ENCODE data around the gene RUNX1.
A peak's percentile ranks its signal among the peaks of the same experiment; 100 is the strongest.

The RUNX1 gene

GRCh38 chr21:34765619-34766018 is 283.5 kb downstream of the RUNX1 start:
- DNase-seq, result no peak

- DNase-seq, result no peak
Measured at GRCh38 chr21:34764715-34765284, 284.3 kb downstream of the RUNX1 start.

- DNase-seq, result no peak
Measured at GRCh38 chr21:34762786-34763185, 286.3 kb downstream of the RUNX1 start.

- no peak for DNase-seq
Measured at GRCh38 chr21:34761758-34762330, 287.3 kb downstream of the RUNX1 start.

- no peak for DNase-seq
Measured at GRCh38 chr21:34754690-34755647, 294.1 kb downstream of the RUNX1 start.

GRCh38 chr21:34748862-34749261 is 300.2 kb downstream of the RUNX1 start:
- DNase-seq, result no peak

GRCh38 chr21:34745557-34746255 is 303.4 kb downstream of the RUNX1 start:
- peak; percentile 83 for DNase-seq

GRCh38 chr21:34744801-34745200 is 304.3 kb downstream of the RUNX1 start:
- no peak for DNase-seq

- no peak for DNase-seq
Measured at GRCh38 chr21:34743831-34744230, 305.3 kb downstream of the RUNX1 start.

- no peak for DNase-seq
Measured at GRCh38 chr21:34743285-34743684, 305.8 kb downstream of the RUNX1 start.

- no peak for DNase-seq
Measured at GRCh38 chr21:34740198-34740597, 308.9 kb downstream of the RUNX1 start.

Data from NCI-H1694 (cell line).